B cell (primary cell): ENCODE data around the gene CAPN5.

Experiments used
- CTCF ChIP-seq: fragments of 200-600 bp; IDR thresholded peaks from one replicate; pipeline ENCODE4 v1.8.0; 2022; ENCODE audit warnings: antibody characterized with exemption, mild to moderate bottlenecking
- EZH2 ChIP-seq: IDR thresholded peaks from 2 replicates; pipeline ENCODE4 v1.6.1; 2012; ENCODE audit warnings: borderline replicate concordance, low read depth, mild to moderate bottlenecking, moderate library complexity, low read length; ENCODE audit not compliant: insufficient read depth, poor library complexity, severe bottlenecking

GRCh38 chr11:77144196-77144856, 77.6 kb downstream of the CAPN5 start:
- TF ChIP-seq CTCF, result no peak
- no peak for TF ChIP-seq EZH2
